ENCODE measurements around the gene NFATC2IP.
"Not testable (repeated sequence)": the region's sequence is repeated elsewhere in the genome, so short reads cannot be mapped to it uniquely, and the experiment has no call there.

Gene NFATC2IP

DNA sequence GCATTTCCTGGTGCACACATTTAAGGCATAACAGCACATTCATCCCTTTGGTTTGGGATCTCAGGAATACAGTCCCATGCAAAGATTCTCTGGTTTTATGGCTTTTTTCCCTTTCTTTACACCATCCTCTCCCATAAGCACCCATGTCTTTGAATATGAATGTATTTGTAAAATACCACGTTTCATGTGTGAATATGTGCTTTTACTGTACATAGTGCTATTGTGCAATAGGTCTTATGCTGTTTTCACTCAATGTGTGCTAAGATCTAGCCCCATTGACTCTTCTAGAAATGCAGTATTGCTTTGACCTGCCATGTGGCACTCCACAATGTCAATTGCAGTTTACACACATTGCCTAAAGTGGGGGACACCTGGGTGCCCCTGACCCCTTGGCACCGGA, 13.8 kb downstream of the NFATC2IP start:
- in situ Hi-C loops (cut with MboI; ENCODE audit: low sequenced_read_pairs): no loop called here

DNA sequence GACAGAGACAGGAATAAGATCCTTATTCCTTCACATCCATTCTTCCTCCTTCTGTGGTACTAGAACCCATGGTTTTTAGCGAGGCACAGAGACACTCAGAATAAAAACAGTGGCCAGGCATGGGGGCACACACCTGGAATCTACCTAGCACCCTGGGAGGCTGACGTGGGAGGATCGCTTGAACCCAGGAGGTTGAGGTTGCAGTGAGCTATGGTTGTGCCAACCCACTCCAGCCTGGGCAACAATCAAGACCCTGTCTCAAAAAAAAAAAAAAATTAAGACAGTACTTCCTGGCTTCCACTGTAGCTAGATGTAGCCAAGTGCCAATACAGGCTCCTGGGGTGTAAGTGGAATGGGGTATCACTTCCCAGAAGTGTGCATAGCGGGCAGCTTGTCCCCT, 16.4 kb downstream of the NFATC2IP start:
- in situ Hi-C loops (cut with MboI; ENCODE audit: low sequenced_read_pairs): no loop called here

DNA sequence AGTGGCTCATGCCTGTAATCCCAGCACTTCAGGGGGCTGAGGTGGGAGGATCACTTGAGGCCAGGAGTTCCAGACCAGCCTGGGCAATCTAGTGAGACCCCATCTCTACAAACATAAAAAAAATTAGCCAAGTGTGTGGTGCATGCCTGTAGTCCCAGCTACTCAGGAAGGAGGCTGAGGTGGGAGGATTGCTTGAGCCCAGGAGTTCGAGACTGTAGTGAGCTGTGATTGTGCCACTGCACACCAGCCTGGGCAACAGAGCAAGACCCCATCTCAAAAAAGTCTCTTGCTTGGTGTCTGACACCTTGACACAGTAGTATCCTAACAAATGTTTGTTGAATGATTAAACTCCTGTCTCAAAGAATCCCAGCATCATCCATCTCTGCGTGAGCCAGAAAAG, 19.0 kb downstream of the NFATC2IP start:
- in situ Hi-C loops (cut with MboI; ENCODE audit: low sequenced_read_pairs): not testable (repeated sequence)

DNA sequence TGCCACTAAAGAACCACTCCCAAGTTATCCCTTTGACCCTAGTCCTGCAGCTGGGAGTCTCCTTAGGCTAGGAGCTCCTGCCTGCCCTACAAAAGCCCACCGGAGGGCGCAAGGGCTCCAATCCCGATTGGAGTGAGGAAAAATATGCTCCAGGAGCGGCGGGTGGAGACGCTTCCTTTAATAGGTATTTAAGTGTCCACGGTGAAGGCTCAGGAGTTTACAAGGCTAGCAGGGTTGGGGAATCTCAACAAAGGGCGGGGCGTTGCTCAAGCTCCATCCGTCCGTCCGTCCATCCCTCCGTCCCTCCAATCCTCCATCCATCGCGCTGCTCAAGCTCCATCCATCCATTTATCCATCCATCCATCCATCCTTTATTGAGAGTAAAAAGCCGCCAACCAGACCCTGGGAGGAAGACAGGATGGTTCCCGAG, 23.3 kb downstream of the NFATC2IP start:
- in situ Hi-C loops (cut with MboI; ENCODE audit: low sequenced_read_pairs): no loop called here

DNA sequence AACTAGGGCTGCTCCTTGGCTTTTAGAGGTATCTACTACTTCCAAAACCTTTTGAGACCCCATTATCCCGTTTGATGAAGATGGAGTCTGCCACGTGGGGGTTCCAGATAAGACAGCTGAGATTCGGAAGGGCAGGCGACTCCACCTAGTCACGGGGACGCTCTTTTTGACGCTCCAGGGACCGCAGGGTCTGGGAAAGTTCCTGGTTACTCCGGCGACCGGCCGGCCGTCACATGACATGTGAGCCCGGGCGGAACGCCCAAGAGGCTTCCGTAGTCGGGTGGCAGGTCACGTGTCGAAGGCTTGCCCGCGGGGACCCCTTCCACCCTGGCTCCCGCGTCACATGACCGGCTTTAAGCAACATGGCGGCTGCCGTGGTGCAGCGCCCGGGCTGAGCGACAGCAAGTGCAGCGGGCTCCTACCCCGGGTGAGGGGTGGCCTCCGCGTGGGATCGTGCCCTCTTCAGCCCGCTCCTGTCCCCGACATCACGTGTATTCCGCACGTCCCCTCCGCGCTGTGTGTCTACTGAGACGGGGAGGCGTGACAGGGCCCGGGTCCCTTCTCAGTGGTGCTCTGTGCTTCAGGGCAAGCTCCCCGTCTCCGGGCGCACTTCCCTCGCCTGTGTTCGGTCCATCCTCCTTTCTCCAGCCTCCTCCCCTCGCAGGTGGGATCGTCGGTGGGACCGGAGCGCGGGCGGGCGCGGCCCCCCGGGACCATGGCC, 23.9 kb downstream of the NFATC2IP start, which contains the start of gene SPNS1:
Gene SPNS1, plus strand, starts transcription at position 342 of the 721 bp plus-strand sequence. Its CDS starts 374 bp downstream, at position 716.
- in situ Hi-C loops (cut with MboI; ENCODE audit: low sequenced_read_pairs): no loop called here

DNA sequence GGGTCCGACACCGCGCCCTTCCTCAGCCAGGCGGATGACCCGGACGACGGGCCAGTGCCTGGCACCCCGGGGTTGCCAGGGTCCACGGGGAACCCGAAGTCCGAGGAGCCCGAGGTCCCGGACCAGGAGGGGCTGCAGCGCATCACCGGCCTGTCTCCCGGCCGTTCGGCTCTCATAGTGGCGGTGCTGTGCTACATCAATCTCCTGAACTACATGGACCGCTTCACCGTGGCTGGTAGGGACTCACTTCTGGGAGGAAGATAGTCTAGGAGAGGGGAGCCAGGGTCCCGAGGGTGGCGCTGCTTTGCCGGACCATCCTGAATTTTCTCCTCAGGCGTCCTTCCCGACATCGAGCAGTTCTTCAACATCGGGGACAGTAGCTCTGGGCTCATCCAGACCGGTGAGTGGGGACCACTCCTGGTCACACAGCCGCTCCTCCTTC, 24.4 kb downstream of the NFATC2IP start:
- in situ Hi-C loops (cut with MboI; ENCODE audit: low sequenced_read_pairs): no loop called here

DNA sequence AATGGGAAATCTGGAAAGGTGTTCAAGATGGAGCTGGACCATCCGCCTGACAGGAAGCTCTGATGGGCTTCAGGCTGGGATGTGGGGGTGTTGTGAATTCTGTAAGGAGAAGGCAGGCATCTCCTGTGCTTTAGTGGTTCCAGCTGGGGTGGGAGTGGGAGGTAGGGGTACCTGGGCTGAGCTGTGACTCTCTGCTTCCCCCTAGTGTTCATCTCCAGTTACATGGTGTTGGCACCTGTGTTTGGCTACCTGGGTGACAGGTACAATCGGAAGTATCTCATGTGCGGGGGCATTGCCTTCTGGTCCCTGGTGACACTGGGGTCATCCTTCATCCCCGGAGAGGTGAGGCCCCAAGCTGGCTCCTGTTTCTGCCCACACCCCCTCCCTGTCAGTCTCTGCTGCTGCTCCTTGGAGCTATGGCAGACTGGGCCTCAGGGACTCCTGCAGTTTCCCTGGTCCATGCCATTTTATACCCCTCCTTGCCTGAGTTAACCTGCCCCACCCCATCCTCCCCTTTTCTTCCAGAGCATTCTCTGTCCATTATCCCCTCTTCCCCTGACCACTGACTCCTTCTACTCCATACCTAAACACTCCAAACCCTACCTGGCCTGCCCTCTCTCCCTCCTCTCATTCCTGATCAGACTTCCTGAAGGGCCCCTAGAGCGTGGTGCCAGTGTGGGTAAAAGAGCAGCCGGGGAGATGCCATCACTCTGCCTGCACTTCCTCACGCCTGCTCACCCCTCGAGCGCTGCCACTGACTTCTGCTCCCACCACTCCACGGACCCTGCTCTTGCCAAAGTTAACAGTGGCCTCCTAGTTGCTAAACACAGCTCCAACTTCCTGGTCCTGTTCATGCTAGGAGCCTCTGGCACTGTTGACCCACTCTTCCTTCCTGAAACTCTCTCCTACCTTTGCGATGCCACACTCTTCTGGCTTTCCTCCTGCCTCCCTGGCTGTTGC, 27.2 kb downstream of the NFATC2IP start:
- in situ Hi-C loops (cut with MboI; ENCODE audit: low sequenced_read_pairs): no loop called here

DNA sequence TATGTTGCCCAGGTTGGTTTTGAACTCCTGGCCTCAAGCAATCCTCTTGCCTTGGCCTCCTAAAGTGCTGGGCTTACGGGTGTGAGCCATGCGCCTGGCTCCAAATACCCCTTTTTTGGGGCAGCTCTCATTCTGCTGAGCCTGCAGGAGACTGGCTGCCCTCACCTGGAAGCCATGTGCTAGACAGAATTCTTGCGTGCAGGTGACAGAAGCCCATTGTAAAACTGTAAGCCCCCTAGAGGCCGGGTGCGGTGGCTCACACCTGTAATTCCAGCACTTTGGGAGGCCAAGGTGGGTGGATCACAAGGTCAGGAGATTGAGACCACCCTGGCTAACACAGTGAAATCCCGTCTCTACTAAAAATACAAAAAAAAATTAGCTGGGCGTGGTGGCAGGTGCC, 29.6 kb downstream of the NFATC2IP start:
- in situ Hi-C loops (cut with MboI; ENCODE audit: low sequenced_read_pairs): not testable (repeated sequence)

DNA sequence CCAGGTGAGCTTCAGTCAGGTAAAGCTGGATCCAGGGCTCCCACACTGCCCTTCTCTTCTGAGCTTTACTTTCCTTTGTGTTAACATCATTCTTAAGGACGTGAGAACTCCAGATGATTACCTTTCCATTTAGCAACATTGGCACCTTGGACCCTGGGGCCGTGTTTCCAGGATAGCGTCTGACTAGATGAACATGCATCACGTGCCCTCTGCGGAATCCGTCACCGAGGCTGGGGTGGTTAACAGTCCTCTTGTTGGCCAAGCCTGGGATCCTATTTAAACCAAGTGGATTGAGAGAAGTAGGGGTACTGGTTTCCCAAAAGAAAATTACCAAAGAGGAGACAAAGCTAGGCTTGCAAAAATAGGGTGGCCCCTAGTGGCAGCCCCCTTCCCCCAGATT, 30.2 kb downstream of the NFATC2IP start:
- in situ Hi-C loops (cut with MboI; ENCODE audit: low sequenced_read_pairs): no loop called here

DNA sequence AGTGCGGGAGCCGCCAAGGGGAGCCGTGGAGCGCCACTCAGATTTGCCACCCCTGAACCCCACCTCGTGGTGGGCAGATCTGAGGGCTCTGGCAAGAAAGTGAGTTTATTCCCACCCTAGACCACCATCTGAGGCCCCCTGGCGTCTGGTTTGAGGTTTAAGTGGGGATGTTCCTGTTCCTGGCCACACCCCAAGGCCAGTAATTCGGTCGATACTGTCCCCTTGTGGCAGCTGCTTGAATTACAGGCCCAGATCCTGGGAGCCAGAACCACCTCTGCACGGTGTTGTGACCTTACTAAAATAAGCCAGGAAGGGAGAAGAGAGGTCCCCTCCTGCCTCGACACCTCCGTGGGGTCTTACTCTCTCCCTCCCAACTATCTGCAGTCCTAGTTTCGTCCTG, 30.8 kb downstream of the NFATC2IP start:
- in situ Hi-C loops (cut with MboI; ENCODE audit: low sequenced_read_pairs): no loop called here

DNA sequence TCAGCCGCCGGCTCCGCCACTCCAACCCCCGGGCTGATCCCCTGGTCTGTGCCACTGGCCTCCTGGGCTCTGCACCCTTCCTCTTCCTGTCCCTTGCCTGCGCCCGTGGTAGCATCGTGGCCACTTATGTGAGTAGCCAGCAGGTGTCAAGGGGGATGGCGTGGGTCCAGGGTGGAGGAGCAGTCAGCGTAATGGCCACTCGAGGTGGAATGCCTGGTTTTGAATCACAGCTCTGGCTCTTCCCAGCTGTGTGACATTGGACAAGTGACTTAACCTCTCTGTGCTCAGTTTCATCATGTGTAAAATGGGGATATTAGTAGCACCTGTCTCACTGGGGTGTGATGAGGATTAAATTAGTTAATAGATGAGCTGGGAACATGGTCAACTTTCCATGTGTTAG, 31.7 kb downstream of the NFATC2IP start:
- in situ Hi-C loops (cut with MboI; ENCODE audit: low sequenced_read_pairs): no loop called here

DNA sequence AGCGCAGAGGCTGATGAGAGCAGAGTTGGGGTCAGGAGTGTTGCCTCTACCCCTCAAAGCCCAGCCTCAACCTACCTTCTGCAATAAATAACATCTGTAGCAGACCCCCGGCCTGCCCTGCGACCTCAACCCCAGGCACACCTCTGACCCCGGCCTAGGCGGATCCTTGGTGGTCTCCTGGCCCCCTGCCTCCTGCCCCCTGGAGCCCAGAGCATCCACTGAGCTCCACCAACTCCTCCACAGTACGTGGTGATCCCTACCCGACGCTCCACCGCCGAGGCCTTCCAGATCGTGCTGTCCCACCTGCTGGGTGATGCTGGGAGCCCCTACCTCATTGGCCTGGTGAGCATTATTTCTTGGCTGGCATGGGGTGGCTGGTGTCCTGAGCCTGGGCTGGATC, 32.2 kb downstream of the NFATC2IP start:
- in situ Hi-C loops (cut with MboI; ENCODE audit: low sequenced_read_pairs): no loop called here

DNA sequence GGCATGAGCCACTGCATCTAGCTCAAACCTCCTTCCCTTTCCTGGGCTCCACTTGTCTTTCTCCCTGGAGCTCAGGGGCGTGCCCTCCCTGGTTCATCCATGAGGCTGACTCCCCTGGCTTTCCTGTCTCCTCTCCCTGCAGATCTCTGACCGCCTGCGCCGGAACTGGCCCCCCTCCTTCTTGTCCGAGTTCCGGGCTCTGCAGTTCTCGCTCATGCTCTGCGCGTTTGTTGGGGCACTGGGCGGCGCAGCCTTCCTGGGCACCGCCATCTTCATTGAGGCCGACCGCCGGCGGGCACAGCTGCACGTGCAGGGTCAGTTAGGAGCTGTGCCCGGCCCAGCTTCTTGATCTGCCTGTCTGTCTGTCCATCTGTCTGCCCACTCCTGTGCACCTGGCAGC, 32.9 kb downstream of the NFATC2IP start:
- in situ Hi-C loops (cut with MboI; ENCODE audit: low sequenced_read_pairs): no loop called here

DNA sequence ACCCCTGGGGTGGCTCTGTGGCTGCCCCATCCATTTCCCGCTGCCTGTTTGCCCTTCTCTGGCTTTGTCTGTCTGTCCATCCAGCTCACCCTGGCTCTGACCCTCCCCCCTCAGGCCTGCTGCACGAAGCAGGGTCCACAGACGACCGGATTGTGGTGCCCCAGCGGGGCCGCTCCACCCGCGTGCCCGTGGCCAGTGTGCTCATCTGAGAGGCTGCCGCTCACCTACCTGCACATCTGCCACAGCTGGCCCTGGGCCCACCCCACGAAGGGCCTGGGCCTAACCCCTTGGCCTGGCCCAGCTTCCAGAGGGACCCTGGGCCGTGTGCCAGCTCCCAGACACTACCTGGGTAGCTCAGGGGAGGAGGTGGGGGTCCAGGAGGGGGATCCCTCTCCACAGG, 33.4 kb downstream of the NFATC2IP start:
- in situ Hi-C loops (cut with MboI; ENCODE audit: low sequenced_read_pairs): no loop called here

DNA sequence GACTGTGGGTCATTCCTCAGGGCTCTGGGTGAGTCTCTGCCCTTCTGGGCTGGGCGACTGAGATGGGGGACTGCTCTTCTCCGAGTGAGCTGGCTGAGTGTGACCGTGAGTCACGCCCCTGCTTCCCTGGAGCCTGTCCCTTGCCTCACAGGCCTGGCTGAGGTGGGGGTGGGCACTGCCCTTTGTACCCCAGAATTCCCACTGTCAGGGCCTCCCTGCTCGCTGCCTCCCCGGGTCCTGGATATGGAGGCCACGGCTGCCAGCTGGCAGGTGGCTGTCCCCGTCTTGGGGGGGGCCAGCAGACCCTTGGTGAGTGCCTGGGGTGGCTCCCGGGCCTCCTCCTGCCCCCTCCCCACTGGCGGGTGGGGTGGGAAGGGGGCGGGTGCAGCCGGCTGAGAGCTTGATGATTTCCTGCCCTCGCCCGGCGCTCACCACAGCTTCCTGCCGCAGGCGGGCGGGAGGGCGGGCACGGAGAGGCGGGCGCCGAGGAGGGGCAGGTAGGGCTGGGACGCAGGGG, 33.9 kb downstream of the NFATC2IP start, which contains the start of gene LAT:
Gene LAT, plus strand, starts transcription at position 434 of the 517 bp plus-strand sequence. CDS start 366 bp downstream, outside the sequence.
- in situ Hi-C loops (cut with MboI; ENCODE audit: low sequenced_read_pairs): no loop called here

DNA sequence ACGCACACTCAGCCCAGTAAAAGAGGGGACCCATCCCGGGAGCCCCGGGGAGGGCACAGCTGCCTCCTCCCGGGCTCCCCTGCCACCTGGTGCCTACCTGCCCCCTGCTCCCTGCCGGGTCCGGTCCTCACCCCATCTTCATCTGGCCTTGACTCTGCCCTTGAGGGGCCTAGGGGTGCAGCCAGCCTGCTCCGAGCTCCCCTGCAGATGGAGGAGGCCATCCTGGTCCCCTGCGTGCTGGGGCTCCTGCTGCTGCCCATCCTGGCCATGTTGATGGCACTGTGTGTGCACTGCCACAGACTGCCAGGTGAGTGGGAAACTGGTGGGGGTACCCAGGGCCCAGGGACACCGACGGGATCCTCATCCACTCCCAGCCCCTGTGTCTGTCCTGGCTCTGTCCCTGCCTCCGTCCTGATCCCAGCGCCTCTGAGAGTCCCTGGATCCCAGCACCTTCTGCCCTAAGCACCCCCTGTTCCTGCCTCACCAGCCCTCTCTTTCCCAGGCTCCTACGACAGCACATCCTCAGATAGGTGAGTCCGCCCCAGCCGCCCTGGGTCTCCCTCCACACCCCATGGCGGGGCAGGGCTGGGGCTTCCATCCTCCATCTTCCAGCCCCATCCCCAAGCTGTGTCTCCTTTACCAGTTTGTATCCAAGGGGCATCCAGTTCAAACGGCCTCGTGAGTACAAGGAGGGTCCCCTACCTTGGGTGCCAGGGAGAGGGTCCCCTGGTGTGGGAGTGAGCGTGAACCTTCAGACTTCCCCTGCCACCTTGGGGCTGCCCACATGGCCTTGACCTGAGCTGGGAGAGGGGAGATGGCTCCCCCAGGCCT, 34.7 kb downstream of the NFATC2IP start:
- in situ Hi-C loops (cut with MboI; ENCODE audit: low sequenced_read_pairs): no loop called here

DNA sequence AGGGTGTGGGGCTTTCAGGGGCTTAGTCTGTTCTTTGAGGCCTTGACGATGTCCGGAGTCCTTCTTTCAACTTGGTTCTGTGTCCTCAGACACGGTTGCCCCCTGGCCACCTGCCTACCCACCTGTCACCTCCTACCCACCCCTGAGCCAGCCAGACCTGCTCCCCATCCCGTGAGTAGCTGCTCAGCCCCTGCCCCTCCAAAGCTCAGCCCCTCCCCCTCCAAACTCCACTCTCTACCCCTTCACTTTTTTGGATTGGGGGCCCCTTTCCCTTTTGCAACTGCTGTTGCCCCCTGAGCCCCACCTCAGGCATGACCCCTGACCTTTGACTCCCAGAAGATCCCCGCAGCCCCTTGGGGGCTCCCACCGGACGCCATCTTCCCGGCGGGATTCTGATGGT, 35.3 kb downstream of the NFATC2IP start:
- in situ Hi-C loops (cut with MboI; ENCODE audit: low sequenced_read_pairs): no loop called here

DNA sequence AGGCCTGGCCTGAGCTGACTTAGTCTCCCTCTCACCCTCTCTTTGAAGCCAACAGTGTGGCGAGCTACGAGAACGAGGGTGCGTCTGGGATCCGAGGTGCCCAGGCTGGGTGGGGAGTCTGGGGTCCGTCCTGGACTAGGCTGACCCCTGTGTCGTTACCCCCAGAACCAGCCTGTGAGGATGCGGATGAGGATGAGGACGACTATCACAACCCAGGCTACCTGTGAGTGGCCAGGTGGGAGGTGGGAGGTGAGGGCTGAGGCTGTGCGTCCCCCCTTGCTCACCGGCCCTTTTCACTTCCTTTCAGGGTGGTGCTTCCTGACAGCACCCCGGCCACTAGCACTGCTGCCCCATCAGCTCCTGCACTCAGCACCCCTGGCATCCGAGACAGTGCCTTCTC, 35.8 kb downstream of the NFATC2IP start:
- in situ Hi-C loops (cut with MboI; ENCODE audit: low sequenced_read_pairs): no loop called here

DNA sequence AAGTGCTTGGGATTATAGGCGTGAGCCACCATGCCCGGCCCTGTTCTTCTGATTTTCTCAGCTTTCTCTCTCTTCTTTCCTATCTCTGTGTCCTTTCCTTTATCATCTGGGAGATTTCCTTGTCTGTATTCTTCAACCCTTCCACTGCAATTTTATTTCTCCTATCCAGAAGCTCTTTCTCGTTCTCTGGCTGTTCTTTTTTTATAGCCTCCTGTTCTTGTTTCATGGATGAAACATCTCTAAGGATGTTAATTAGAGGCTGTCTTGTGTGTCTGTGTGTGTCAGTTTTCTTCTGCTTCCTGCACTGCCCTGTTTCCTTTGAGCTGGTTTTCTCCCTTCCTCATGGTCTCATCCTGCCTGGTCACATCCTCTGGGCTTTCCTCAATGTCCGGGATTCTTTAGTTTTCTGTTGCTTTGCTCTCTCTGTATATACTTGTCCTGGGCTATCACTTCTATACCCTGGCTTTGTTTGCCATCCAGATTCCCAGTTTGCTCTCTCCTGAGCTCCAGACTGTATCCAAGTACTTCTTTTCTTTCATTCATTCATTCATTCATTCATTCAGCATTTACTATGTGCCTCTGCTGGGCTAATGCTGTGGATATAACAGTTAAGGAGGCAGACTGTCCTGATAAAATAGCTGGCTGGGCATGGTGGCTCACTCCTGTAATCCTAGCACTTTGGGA, 36.6 kb downstream of the NFATC2IP start:
- in situ Hi-C loops (cut with MboI; ENCODE audit: low sequenced_read_pairs): no loop called here

DNA sequence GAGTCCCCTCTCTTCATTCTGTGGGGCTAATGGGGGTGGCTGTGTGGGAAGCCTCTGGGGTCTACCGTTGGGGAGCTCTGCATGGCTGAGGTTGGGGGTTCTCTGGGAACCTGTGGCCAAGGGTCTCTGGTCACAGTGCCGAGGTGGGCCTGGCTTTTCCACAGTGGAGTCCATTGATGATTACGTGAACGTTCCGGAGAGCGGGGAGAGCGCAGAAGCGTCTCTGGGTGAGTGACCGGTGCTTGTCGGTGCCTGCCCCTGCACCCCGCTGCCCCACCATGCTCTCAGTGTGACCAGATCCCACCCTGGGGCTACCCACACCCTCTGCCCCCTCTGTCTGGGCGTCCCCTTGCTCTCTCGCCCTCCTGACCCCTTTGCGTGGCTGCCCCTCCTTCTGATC, 38.6 kb downstream of the NFATC2IP start:
- in situ Hi-C loops (cut with MboI; ENCODE audit: low sequenced_read_pairs): no loop called here
